DND-41 (cell line): Measurements from ENCODE around the gene HTT.
A peak's percentile ranks its signal among the peaks of the same experiment; 100 is the strongest.

Source experiments
- ATAC-seq: fragments of 200-7000 bp; cut with Tn5 transposase; 3 replicates; pipeline ENCODE4 v1.9.1; 2021; ENCODE audit warnings: low read depth; ENCODE audit not compliant: insufficient read depth
- DNase-seq: peaks from one replicate; pipeline ENCODE4 v3.0.0-alpha.2; 2020
- H2AFZ ChIP-seq: 2 replicates; pipeline ENCODE4 v1.6.0; 2012; ENCODE audit warnings: low read depth, low read length
- H3K27ac ChIP-seq: 2 replicates; pipeline ENCODE4 v1.5.1; 2012; ENCODE audit warnings: low read length, inconsistent platforms
- H3K27me3 ChIP-seq: fragments of 200-600 bp; sonication (generic); 2 replicates; pipeline ENCODE4 v1.6.0; 2012; ENCODE audit warnings: low read length, mild to moderate bottlenecking, inconsistent platforms; ENCODE audit not compliant: insufficient read depth, poor library complexity
- H3K36me3 ChIP-seq: 2 replicates; pipeline ENCODE4 v1.5.1; 2012; ENCODE audit warnings: low read length, inconsistent platforms; ENCODE audit not compliant: insufficient read depth
- H3K4me1 ChIP-seq: 2 replicates; pipeline ENCODE4 v1.5.1; 2012; ENCODE audit warnings: mild to moderate bottlenecking, low read length; ENCODE audit not compliant: insufficient read depth
- H3K4me2 ChIP-seq: 2 replicates; pipeline ENCODE4 v1.6.0; 2012; ENCODE audit warnings: mild to moderate bottlenecking, moderate library complexity, low read length, inconsistent platforms; ENCODE audit not compliant: insufficient read depth
- H3K4me3 ChIP-seq, 2 experiments: fragments of 200-600 bp in 1 of 2; shearing (Covaris generic) in 1 of 2; 2 replicates each; pipeline ENCODE4 v1.5.1; 2012 to 2016; ENCODE audit warnings: inconsistent platforms in 2 of 2, low read length in 2 of 2, mild to moderate bottlenecking in 2 of 2, low read depth in 1 of 2, moderate library complexity in 1 of 2
- H3K79me2 ChIP-seq: 2 replicates; pipeline ENCODE4 v1.6.0; 2012; ENCODE audit warnings: low read length, inconsistent platforms; ENCODE audit not compliant: insufficient read depth
- H3K9ac ChIP-seq: 2 replicates; pipeline ENCODE4 v1.6.0; 2012; ENCODE audit warnings: low read depth, mild to moderate bottlenecking, inconsistent platforms, low read length, moderate library complexity
- H3K9me3 ChIP-seq: 2 replicates; pipeline ENCODE4 v1.5.1; 2012; ENCODE audit warnings: low read length, moderate library complexity, mild to moderate bottlenecking, inconsistent platforms; ENCODE audit not compliant: insufficient read depth, severe bottlenecking
- H4K20me1 ChIP-seq: 2 replicates; pipeline ENCODE4 v1.6.0; 2012; ENCODE audit warnings: low read length; ENCODE audit not compliant: insufficient read depth
- EZH2 ChIP-seq: IDR thresholded peaks from 3 replicates; pipeline ENCODE4 v1.6.1; 2012; ENCODE audit warnings: borderline replicate concordance, low read depth, mild to moderate bottlenecking, moderate library complexity, low read length, inconsistent platforms; ENCODE audit not compliant: severe bottlenecking
- TF ChIP-seq, protein P1 (sequence below): IDR thresholded peaks from 2 replicates; pipeline ENCODE4 v1.5.1; 2012; ENCODE audit warnings: borderline replicate concordance, low read length, moderate library complexity, mild to moderate bottlenecking; ENCODE audit not compliant: poor library complexity, severe bottlenecking; ENCODE audit errors: extremely low read depth

Gene HTT

DNA sequence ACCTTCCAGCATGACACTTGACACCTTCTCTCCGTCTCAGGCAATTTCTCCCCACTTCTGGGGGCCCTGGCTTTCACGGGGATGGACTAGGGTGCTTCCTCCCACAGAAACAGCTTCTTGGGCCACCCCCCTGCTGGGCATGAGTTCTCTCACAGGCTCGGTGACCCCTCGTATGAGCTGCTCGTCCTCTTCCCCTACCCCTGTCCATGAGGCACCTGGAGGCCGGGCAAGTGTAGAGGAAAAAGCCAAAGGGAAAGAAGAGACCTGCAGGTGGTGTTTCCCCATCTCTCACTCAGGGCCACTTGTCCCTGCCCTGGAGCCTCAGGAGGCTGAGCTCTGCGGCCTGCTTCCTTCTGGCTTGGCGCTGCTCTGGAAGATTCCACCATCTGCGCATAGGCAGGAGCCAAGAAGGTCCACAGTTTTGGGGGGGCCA lies 216.4 kb downstream of the HTT start:
- H3K9me3 ChIP-seq: no peaks in the 10 kb centered on the region
- H3K79me2 ChIP-seq: no peaks in the 10 kb centered on the region
- no peaks in the 10 kb centered on the region for H3K36me3 ChIP-seq
- H3K4me2 ChIP-seq: no peak overlapping the region
- no peak overlapping the region for H3K9ac ChIP-seq
- peaks cover 24% of the 10 kb centered on the region for H3K4me1 ChIP-seq
- TF ChIP-seq EZH2: no peak
- TF ChIP-seq, protein P1, sequence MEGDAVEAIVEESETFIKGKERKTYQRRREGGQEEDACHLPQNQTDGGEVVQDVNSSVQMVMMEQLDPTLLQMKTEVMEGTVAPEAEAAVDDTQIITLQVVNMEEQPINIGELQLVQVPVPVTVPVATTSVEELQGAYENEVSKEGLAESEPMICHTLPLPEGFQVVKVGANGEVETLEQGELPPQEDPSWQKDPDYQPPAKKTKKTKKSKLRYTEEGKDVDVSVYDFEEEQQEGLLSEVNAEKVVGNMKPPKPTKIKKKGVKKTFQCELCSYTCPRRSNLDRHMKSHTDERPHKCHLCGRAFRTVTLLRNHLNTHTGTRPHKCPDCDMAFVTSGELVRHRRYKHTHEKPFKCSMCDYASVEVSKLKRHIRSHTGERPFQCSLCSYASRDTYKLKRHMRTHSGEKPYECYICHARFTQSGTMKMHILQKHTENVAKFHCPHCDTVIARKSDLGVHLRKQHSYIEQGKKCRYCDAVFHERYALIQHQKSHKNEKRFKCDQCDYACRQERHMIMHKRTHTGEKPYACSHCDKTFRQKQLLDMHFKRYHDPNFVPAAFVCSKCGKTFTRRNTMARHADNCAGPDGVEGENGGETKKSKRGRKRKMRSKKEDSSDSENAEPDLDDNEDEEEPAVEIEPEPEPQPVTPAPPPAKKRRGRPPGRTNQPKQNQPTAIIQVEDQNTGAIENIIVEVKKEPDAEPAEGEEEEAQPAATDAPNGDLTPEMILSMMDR: no peak
- H2AFZ ChIP-seq: no peak overlapping the region
- H3K27ac ChIP-seq: no peak overlapping the region
- peaks cover 40% of the 10 kb centered on the region for H3K27me3 ChIP-seq
- no peak for ATAC-seq
- H4K20me1 ChIP-seq: peaks cover 46% of the 10 kb centered on the region
- no peak overlapping the region for H3K4me3 ChIP-seq
- DNase-seq: peak; percentile 1

DNA sequence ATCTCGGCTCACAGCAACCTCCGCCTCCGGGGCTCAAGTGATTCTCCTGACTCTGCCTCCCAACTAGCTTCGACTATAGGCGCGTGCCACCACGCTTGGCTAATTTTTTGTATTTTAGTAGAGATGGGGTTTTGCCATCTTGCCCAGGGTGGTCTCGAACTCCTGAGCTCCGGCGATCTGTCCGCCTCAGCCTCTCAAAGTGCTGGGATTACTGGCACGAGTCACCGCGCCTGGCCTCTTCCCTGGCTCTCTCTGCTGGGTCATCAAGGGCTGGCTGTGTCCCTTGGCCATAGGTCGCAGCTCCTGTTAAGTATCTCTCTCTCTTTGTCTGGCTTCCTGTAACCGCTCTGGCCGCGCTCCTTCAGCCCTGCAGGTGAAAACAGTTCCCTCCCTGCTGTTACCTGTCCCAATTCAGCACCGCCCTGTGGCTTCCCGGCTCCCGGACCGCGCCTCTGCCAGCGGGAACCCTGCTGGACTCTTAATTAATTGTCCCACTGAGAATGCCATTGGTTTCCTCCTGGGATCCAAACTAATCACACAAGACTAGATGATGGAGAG lies 217.0 kb downstream of the HTT start:
- DNase-seq (peak; percentile 1), ATAC-seq (no peak)
- no peaks in the 10 kb centered on the region for H3K36me3 ChIP-seq

DNA sequence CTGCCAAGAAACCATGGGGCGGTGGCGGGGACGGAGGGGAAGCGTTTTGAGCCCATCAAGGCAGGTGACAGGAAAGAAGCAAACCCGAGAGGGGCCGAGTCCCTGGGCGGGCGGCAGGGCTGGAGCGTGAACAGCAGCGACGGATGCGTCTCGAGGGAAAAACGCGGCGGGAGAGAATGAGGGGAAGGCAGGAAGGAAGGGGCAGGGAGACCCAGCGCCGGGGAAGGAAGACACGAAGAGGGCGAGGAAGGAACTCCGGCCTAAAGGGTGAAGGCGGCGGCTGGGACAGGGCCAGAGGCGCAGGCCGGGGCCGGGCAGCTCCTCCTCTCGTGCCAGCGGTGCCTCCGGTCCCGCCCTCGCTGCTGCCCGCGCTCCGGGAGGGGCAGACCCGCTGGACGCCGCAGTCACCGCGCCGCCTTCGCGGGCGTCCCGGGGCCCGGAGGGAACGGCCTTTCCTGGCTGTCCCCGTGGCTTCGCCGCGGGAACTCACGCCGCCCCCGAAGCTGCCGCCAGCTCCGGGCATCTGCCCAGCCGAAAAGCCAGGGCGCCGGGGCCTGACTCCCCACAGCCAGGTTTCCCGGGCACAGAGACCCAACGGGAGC lies 217.6 kb downstream of the HTT start:
- Histone ChIP-seq H3K4me1 (peaks cover 24% of the 10 kb centered on the region), H2AFZ (peak overlapping the region; percentile 89), H4K20me1 (peaks cover 58% of the 10 kb centered on the region), H3K27me3 (peaks cover 50% of the 10 kb centered on the region), H3K36me3 (no peaks in the 10 kb centered on the region), H3K27ac (no peak overlapping the region), H3K4me2 (peak overlapping the region; percentile 100), H3K9ac (peak overlapping the region; percentile 62), H3K9me3 (no peaks in the 10 kb centered on the region), H3K79me2 (no peaks in the 10 kb centered on the region), H3K4me3 (peak overlapping the region; percentile 39 to 97; a peak in 3 of 4 replicates)
- TF ChIP-seq EZH2: peak; percentile 90
- TF ChIP-seq, protein P1: no peak
- ATAC-seq (peak; percentile 15; the same call in 2 of the 3 replicates), DNase-seq (peak; percentile 26)

More for the DNA sequence above, 217.0 kb downstream of the HTT start:
- Histone ChIP-seq H3K27ac (no peak overlapping the region), H2AFZ (peak overlapping the region; percentile 89; the same call in 1 of the 2 replicates), H3K79me2 (no peaks in the 10 kb centered on the region), H3K4me2 (peak overlapping the region; percentile 100), H3K9ac (peak overlapping the region; percentile 62; the same call in 1 of the 2 replicates), H3K27me3 (peaks cover 45% of the 10 kb centered on the region), H3K4me3 (peak overlapping the region; percentile 39 to 97; a peak in 3 of 4 replicates), H3K4me1 (peaks cover 24% of the 10 kb centered on the region), H3K9me3 (no peaks in the 10 kb centered on the region), H4K20me1 (peaks cover 52% of the 10 kb centered on the region)
- no peak for TF ChIP-seq EZH2
- TF ChIP-seq, protein P1: no peak
